Measurements from ENCODE around the gene SETD4. TPM values are rescaled to one million over a fixed set of nuclear protein-coding genes. Genes with fewer than 3 reads are reported as not detected.

Gene SETD4
- total RNA-seq, 2 donors from 2014 or later: 19.8 to 36.3 TPM

DNA sequence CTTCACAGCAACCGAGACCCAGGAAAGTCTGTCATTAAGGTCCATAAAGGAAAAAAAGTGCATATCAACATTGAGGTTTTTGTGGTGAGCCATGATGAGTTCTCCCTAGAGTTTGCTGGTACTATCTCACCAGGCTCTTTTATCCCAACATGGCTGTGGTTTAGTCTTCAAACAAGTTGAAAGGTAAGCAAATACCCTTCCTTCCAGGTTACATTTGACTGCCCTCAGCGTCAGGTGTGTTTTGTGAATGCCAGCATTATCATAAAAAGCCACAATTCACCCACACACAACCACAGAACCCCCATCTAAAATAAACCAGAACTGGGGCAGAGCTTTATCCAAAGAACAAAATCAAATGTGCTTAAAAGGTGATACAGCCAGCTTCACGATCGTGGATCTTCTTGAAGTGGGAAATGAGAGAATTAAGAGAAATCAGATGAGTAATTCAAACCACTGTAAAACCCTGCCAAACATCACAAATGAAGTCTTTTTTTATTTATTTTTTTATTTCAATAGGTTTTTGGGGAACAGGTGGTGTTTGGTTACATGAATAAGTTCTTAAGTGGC, 64.7 kb downstream of the SETD4 start:
- Histone ChIP-seq H3K4me3 (no peak overlapping the region), H3K9me3 (no peaks in the 10 kb centered on the region), H3K27ac (no peak overlapping the region), H3K36me3 (no peaks in the 10 kb centered on the region), H3K4me1 (replicated peaks) (no peaks in the 10 kb centered on the region), H3K27me3 (replicated peaks; ENCODE audit: insufficient read depth) (no peaks in the 10 kb centered on the region)
- intact Hi-C loops (cut with DNase I): no loop called here
- TF ChIP-seq, protein P1, sequence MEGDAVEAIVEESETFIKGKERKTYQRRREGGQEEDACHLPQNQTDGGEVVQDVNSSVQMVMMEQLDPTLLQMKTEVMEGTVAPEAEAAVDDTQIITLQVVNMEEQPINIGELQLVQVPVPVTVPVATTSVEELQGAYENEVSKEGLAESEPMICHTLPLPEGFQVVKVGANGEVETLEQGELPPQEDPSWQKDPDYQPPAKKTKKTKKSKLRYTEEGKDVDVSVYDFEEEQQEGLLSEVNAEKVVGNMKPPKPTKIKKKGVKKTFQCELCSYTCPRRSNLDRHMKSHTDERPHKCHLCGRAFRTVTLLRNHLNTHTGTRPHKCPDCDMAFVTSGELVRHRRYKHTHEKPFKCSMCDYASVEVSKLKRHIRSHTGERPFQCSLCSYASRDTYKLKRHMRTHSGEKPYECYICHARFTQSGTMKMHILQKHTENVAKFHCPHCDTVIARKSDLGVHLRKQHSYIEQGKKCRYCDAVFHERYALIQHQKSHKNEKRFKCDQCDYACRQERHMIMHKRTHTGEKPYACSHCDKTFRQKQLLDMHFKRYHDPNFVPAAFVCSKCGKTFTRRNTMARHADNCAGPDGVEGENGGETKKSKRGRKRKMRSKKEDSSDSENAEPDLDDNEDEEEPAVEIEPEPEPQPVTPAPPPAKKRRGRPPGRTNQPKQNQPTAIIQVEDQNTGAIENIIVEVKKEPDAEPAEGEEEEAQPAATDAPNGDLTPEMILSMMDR (IDR thresholded peaks at IDR 0.05): no peak
- TF ChIP-seq POLR2A (IDR thresholded peaks at IDR 0.05): no peak
- no peak for TF ChIP-seq POLR2AphosphoS5 (IDR thresholded peaks at IDR 0.05)
- WGBS: 51% methylated on average over 4 of the region's 4 CpGs
- DNase-seq (ENCODE audit: low spot score): no peak

GRCh38 chr21:35994613-35995012, 65.7 kb downstream of the SETD4 start:
- no peak overlapping the region for H3K4me3 ChIP-seq
- no peaks in the 10 kb centered on the region for H3K36me3 ChIP-seq
- H3K27me3 ChIP-seq (replicated peaks; ENCODE audit: insufficient read depth): no peaks in the 10 kb centered on the region
- TF ChIP-seq, protein P1 (IDR thresholded peaks at IDR 0.05): no peak
- TF ChIP-seq POLR2A (IDR thresholded peaks at IDR 0.05): no peak
- no peak for TF ChIP-seq POLR2AphosphoS5 (IDR thresholded peaks at IDR 0.05)
- H3K4me1 ChIP-seq (replicated peaks): no peaks in the 10 kb centered on the region
- no peak overlapping the region for H3K27ac ChIP-seq
- 84% methylated on average over 4 of the region's 4 CpGs for WGBS
- no peaks in the 10 kb centered on the region for H3K9me3 ChIP-seq
- intact Hi-C loops (cut with DNase I): no loop called here
- DNase-seq (ENCODE audit: low spot score): no peak

GRCh38 chr21:35993875-35994490, 66.3 kb downstream of the SETD4 start:
- no peaks in the 10 kb centered on the region for H3K9me3 ChIP-seq
- DNase-seq (ENCODE audit: low spot score): no peak
- H3K4me1 ChIP-seq (replicated peaks): no peaks in the 10 kb centered on the region
- H3K36me3 ChIP-seq: no peaks in the 10 kb centered on the region
- no peak overlapping the region for H3K4me3 ChIP-seq
- TF ChIP-seq POLR2A (IDR thresholded peaks at IDR 0.05) (no peak), POLR2AphosphoS5 (IDR thresholded peaks at IDR 0.05) (no peak)
- TF ChIP-seq, protein P1 (IDR thresholded peaks at IDR 0.05): no peak
- no peak overlapping the region for H3K27ac ChIP-seq
- H3K27me3 ChIP-seq (replicated peaks; ENCODE audit: insufficient read depth): no peaks in the 10 kb centered on the region
- intact Hi-C loops (cut with DNase I): no loop called here
- 92% methylated on average over 3 of the region's 3 CpGs for WGBS

DNA sequence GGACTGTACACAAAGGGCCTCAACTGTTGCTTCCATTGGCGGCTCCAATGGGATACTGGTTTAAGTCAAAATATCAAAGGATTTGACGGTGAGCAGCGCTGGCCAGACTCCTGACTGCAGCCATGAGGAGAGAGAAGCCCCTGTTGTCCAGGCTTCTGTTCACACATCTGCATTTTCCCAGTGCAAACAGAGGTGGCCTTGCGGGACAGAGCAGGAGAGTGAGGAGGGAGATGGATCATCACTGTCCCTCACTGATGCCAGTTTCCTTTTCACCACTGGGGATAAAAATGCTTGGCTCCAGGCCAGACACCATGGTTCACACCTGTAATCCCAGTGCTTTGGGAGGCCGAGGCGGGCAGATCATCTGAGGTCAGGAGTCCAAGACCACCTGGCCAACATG, 69.2 kb downstream of the SETD4 start:
- H3K36me3 ChIP-seq: no peaks in the 10 kb centered on the region
- TF ChIP-seq POLR2A (IDR thresholded peaks at IDR 0.05) (no peak), POLR2AphosphoS5 (IDR thresholded peaks at IDR 0.05) (no peak)
- TF ChIP-seq, protein P1 (IDR thresholded peaks at IDR 0.05): no peak
- no peak overlapping the region for H3K4me3 ChIP-seq
- H3K4me1 ChIP-seq (replicated peaks): no peaks in the 10 kb centered on the region
- H3K27ac ChIP-seq: no peak overlapping the region
- DNase-seq (ENCODE audit: low spot score): no peak
- H3K9me3 ChIP-seq: no peaks in the 10 kb centered on the region
- intact Hi-C loops (cut with DNase I): no loop called here
- 92% methylated on average over 6 of the region's 6 CpGs for WGBS
- H3K27me3 ChIP-seq (replicated peaks; ENCODE audit: insufficient read depth): no peaks in the 10 kb centered on the region

DNA sequence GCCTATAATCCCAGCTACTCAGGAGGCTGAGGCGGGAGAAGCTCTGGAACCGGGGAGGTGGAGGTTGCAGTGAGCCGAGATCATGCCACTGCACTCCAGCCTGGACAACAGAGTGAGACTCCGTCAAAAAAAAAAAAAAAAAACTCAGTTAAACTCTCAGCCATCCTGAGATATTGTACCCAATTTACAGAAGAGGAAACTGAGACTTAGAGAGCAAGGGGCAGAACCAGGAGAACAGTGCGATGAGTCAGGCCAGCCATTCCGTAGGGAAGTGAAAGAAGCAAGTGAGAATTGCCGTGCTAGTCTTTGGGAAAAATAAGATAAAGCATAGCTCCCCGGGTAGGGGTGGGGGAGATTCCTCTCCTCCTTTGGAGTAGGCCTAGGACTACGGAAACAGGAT, 69.7 kb downstream of the SETD4 start:
- DNase-seq (ENCODE audit: low spot score): no peak
- WGBS: 90% methylated on average over 9 of the region's 9 CpGs
- Histone ChIP-seq H3K27me3 (replicated peaks; ENCODE audit: insufficient read depth) (no peaks in the 10 kb centered on the region), H3K4me3 (no peak overlapping the region), H3K9me3 (no peaks in the 10 kb centered on the region), H3K27ac (no peak overlapping the region), H3K36me3 (no peaks in the 10 kb centered on the region), H3K4me1 (replicated peaks) (no peaks in the 10 kb centered on the region)
- intact Hi-C loops (cut with DNase I): no loop called here
- TF ChIP-seq POLR2AphosphoS5 (IDR thresholded peaks at IDR 0.05) (no peak), POLR2A (IDR thresholded peaks at IDR 0.05) (no peak)
- TF ChIP-seq, protein P1 (IDR thresholded peaks at IDR 0.05): no peak

Data from prostate gland (tissue), 2 donors.